HCT116 (cell line): ENCODE results near the gene ESPN.
"Not testable (repeated sequence)": the region's sequence is repeated elsewhere in the genome, so short reads cannot be mapped to it uniquely, and the experiment has no call there.

Source experiments
- EGR1 ChIP-seq: IDR thresholded peaks from 2 replicates; pipeline ENCODE4 v1.6.1; 2012; ENCODE audit warnings: low read depth
- EZH2phosphoT487 ChIP-seq: fragments of 200-600 bp; IDR thresholded peaks from 2 replicates; pipeline ENCODE4 v1.6.1; 2018; ENCODE audit warnings: antibody characterized with exemption, borderline replicate concordance
- POLR2A ChIP-seq: IDR thresholded peaks from 2 replicates; pipeline ENCODE4 v1.7.0; 2011; ENCODE audit warnings: borderline replicate concordance; ENCODE audit not compliant: insufficient read depth, insufficient read length; ENCODE audit errors: extremely low read depth
- ZNF274 ChIP-seq: fragments of 200-500 bp; sonication (Bioruptor generic); IDR thresholded peaks from 2 replicates; pipeline ENCODE4 v1.6.1; 2014; ENCODE audit warnings: mild to moderate bottlenecking, low read depth, low read length, inconsistent platforms
- TF ChIP-seq, protein P1 (sequence below), 3 experiments: fragments of 200-600 bp in 1 of 3; sonication (generic) in 1 of 3; IDR thresholded peaks in 2 of 3; conservative IDR thresholded peaks in 1 of 3; 2 replicates each; pipeline ENCODE4 v1.5.1; 2012 to 2017; ENCODE audit warnings: low read depth in 2 of 3, low read length in 2 of 3, antibody characterized with exemption in 1 of 3, borderline replicate concordance in 1 of 3, control low read depth in 1 of 3, mild to moderate bottlenecking in 1 of 3, mixed read lengths in 1 of 3, mixed run types in 1 of 3, moderate library complexity in 1 of 3; ENCODE audit not compliant: insufficient read depth in 1 of 3

DNA sequence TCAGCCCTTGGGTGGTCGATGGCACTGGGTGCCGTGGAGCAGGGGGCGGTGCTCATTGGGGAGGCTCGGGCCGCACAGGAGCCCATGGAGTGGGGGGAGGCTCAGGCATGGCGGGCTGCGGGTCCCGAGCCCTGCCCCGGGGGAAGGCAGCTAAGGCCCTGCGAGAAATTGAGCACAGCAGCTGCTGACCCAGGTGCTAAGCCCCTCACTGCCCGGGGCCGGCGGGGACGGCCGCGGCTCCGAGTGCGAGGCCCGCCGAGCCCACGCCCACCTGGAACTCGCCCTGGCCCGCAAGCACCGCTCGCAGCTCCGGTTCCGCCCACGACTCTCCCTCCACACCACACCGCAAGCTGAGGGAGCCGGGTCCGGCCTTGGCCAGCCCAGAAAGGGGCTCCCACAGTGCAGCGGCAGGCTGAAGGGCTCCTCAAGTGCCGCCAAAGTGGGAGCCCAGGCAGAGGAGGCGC is 28.8 kb upstream of the ESPN start:
- TF ChIP-seq POLR2A, EZH2phosphoT487, ZNF274, EGR1: not testable (repeated sequence)
- TF ChIP-seq, protein P1, sequence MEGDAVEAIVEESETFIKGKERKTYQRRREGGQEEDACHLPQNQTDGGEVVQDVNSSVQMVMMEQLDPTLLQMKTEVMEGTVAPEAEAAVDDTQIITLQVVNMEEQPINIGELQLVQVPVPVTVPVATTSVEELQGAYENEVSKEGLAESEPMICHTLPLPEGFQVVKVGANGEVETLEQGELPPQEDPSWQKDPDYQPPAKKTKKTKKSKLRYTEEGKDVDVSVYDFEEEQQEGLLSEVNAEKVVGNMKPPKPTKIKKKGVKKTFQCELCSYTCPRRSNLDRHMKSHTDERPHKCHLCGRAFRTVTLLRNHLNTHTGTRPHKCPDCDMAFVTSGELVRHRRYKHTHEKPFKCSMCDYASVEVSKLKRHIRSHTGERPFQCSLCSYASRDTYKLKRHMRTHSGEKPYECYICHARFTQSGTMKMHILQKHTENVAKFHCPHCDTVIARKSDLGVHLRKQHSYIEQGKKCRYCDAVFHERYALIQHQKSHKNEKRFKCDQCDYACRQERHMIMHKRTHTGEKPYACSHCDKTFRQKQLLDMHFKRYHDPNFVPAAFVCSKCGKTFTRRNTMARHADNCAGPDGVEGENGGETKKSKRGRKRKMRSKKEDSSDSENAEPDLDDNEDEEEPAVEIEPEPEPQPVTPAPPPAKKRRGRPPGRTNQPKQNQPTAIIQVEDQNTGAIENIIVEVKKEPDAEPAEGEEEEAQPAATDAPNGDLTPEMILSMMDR (IDR thresholded peaks at IDR 0.05 in 2 of 3, conservative IDR thresholded peaks at IDR 0.05 in 1 of 3; ENCODE audit: borderline replicate concordance in 1 of 3, insufficient read depth in 1 of 3, low read depth in 2 of 3, low read length in 2 of 3) = not testable (repeated sequence)
